Type B pancreatic cell (in vitro differentiated cells): Measurements from ENCODE around the gene EFCAB6. TPM values are rescaled to one million over a fixed set of nuclear protein-coding genes. Genes with fewer than 3 reads are reported as not detected.

Experiments used
- DNase-seq: peaks from one replicate; pipeline ENCODE4 v3.0.0; 2021; ENCODE audit warnings: mixed read lengths; ENCODE audit not compliant: unreplicated experiment; ENCODE audit errors: extremely low spot score
- H3K27ac Mint-ChIP-seq: 2 replicates; pipeline ENCODE4 v1.8.0; 2021; ENCODE audit warnings: mild to moderate bottlenecking, mixed read lengths
- H3K27me3 Mint-ChIP-seq: 2 replicates; pipeline ENCODE4 v1.8.0; 2021; ENCODE audit warnings: mixed read lengths
- H3K36me3 Mint-ChIP-seq: 2 replicates; pipeline ENCODE4 v1.8.0; 2021; ENCODE audit warnings: mixed read lengths
- H3K4me1 Mint-ChIP-seq: one replicate; pipeline ENCODE4 v1.8.0; 2021; ENCODE audit warnings: mixed read lengths; ENCODE audit not compliant: unreplicated experiment
- H3K4me3 Mint-ChIP-seq: 2 replicates; pipeline ENCODE4 v1.8.0; 2021; ENCODE audit warnings: mild to moderate bottlenecking, mixed read lengths
- H3K9me3 Mint-ChIP-seq: 2 replicates; pipeline ENCODE4 v1.8.0; 2021; ENCODE audit warnings: mixed read lengths
- total RNA-seq: library from RNA; stranded (reverse); gene quantifications from 2 replicates; pipeline ENCODE4 v1.2.1, GENCODE V29; 2021; ENCODE audit warnings: low replicate concordance
- TF ChIP-seq, protein P1 (sequence below): fragments of 200-600 bp; sonication (generic); conservative IDR thresholded peaks from 2 replicates; pipeline ENCODE4 v1.5.0; 2021; ENCODE audit warnings: antibody characterized with exemption, mild to moderate bottlenecking

The EFCAB6 gene
- total RNA-seq, 1 donor from 2014 or later, result 5.3 TPM

DNA sequence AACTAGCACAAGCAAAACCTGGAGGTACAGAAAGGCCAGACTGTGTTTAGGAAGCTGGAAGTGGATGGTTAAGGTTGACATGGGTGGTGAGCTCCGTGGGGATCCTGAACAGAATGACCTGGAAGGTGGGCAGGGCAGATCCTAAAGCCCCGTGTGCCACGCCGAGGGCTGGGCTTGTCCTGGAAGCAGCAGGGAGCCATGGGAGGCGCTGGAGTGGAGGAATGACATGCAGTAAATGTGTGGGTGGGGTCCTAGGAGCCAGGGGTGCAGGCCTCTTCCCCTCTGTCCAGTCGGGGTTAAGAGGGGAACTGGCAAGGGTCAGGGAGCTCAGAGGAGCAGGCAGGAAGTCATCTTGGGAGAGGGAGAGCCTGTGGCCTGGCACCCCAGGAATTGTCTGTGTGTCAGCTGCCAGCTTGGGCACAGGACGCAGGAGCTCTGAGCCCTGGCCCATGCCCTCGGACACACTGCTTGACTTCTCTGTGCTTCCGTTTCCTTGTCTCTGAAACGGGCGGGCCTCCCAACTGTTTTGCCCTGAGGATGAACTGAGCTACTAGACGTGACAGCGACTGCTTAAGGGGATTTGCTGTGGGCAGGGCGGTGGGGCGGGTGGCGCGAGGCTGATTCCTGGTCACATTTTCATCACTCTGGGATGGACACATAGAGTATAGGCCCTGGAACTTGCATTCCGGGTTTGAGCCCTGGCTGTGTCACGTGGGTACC lies 324.6 kb downstream of the EFCAB6 start:
- DNase-seq, result no peak
- Mint-ChIP-seq H3K9me3 (no peaks in the 10 kb centered on the region), H3K4me3 (no peak overlapping the region), H3K4me1 (no peaks in the 10 kb centered on the region), H3K36me3 (no peaks in the 10 kb centered on the region), H3K27ac (peak overlapping the region; percentile 39), H3K27me3 (peaks cover 20% of the 10 kb centered on the region)
- TF ChIP-seq, protein P1, sequence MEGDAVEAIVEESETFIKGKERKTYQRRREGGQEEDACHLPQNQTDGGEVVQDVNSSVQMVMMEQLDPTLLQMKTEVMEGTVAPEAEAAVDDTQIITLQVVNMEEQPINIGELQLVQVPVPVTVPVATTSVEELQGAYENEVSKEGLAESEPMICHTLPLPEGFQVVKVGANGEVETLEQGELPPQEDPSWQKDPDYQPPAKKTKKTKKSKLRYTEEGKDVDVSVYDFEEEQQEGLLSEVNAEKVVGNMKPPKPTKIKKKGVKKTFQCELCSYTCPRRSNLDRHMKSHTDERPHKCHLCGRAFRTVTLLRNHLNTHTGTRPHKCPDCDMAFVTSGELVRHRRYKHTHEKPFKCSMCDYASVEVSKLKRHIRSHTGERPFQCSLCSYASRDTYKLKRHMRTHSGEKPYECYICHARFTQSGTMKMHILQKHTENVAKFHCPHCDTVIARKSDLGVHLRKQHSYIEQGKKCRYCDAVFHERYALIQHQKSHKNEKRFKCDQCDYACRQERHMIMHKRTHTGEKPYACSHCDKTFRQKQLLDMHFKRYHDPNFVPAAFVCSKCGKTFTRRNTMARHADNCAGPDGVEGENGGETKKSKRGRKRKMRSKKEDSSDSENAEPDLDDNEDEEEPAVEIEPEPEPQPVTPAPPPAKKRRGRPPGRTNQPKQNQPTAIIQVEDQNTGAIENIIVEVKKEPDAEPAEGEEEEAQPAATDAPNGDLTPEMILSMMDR, result no peak

DNA sequence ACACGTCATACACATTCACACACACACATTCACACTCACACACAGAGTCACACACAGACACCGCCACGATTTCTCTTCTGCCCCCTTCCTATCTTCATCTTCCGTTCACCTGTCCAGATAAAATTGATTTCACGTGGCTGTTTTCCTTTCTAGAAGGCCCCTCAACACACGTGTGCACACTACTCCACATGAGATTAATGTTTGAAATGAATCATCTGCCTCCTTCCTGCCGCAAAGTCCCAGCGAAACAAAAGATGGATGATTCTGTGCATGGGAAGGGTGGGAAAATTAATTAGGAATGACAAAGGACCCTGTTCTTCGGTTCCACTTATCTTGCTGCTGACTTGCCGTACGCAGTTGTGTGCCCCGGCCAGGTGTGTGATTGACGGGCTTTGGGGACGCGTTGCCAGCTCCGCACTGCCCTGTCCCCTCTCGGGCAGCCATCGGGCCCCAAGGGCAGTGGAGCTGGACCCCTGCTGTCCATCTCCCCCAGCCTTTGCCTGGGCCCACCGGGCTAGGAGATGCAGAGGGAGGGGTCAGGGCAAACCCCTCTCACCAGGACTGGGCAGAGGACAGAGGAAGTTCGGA lies 326.5 kb downstream of the EFCAB6 start:
- Mint-ChIP-seq H3K36me3 (no peaks in the 10 kb centered on the region), H3K9me3 (no peaks in the 10 kb centered on the region), H3K4me3 (no peak overlapping the region), H3K4me1 (no peaks in the 10 kb centered on the region), H3K27ac (no peak overlapping the region), H3K27me3 (peaks cover 16% of the 10 kb centered on the region)
- TF ChIP-seq, protein P1, result no peak
- no peak for DNase-seq

DNA sequence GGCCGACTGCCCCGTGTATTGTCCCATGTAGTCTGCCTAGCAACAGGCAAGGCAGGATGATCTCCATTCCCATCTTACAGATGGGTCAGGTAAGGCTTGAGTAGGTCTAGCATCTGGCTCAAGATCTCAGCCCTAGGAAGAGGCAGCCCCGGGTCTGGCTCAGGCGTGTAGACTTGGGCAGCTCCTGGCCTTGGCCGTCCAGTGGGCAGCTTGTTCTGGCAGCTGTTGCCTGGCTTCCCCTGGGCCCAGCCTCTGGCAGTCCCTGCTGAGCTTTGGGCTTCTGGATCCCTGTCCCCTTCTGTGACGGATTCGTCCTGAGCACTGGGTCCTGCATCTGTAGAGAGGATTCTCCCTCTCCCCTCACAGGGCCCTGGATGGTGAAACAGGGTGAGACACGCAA lies 327.9 kb downstream of the EFCAB6 start:
- peaks cover 16% of the 10 kb centered on the region for H3K27me3 Mint-ChIP-seq
- peaks cover under 1% of the 10 kb centered on the region for H3K4me1 Mint-ChIP-seq
- no peak overlapping the region for H3K4me3 Mint-ChIP-seq
- DNase-seq, result no peak
- TF ChIP-seq, protein P1, result no peak
- H3K27ac Mint-ChIP-seq, result no peak overlapping the region
- no peaks in the 10 kb centered on the region for H3K9me3 Mint-ChIP-seq
- no peaks in the 10 kb centered on the region for H3K36me3 Mint-ChIP-seq

DNA sequence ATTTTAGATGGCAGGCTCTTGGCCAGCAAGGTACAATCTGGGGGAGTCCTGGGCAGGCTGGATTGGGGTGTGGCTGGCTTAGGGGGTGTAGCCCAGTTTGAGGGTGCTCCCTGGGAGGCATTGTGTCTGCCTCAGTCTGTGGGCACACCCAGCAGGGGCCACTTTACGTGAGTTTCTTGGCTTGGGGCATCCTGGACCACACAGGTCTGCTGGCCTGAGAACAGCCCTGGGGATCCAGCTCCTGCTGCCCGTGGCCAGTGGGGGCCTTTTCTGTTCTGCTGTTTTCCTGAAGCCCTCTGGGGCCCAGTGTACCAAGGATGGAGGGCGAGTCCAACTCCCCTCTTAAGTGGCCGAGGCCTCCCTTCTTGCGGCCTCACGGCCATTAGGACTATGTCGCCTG lies 328.4 kb downstream of the EFCAB6 start:
- Mint-ChIP-seq H3K27ac (no peak overlapping the region), H3K9me3 (no peaks in the 10 kb centered on the region), H3K4me3 (no peak overlapping the region), H3K36me3 (no peaks in the 10 kb centered on the region), H3K27me3 (peaks cover 16% of the 10 kb centered on the region), H3K4me1 (peaks cover 3% of the 10 kb centered on the region)
- TF ChIP-seq, protein P1, result no peak
- DNase-seq, result no peak

DNA sequence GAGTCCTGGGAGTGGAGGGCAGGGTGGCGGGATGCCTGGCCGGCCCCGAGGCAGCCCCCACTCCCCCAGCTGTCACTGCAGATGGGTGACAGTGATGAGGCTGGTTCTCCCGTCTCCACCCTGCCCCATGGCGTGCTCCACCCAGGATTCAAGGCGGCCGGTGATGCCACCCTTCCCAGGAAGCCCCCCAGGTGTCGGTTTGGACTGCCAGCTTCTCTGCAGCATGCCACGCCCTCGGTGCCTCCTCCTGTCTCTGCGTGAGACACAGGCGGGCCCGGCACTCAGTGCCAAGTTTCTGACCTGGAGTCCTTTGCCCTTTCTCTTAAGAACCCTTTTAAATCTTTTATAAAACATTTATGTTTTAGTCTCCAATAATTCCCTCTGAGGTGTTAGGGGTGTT lies 328.8 kb downstream of the EFCAB6 start:
- DNase-seq, result no peak
- no peaks in the 10 kb centered on the region for H3K36me3 Mint-ChIP-seq
- TF ChIP-seq, protein P1, result no peak
- H3K27me3 Mint-ChIP-seq, result peaks cover 14% of the 10 kb centered on the region
- peaks cover 3% of the 10 kb centered on the region for H3K4me1 Mint-ChIP-seq
- H3K4me3 Mint-ChIP-seq, result no peak overlapping the region
- H3K27ac Mint-ChIP-seq, result no peak overlapping the region
- H3K9me3 Mint-ChIP-seq, result no peaks in the 10 kb centered on the region
